Ureter (tissue), 1 donor: ENCODE data around the gene SKOR2. TPM values are rescaled to one million over a fixed set of nuclear protein-coding genes. Genes with fewer than 3 reads are reported as not detected.

Experiments
- DNase-seq: peaks from one replicate; pipeline ENCODE4 v3.0.0-alpha.2; 2020; ENCODE audit warnings: low spot score
- total RNA-seq: library from RNA; stranded (reverse); gene quantifications from one replicate; pipeline ENCODE4 v1.2.4, GENCODE V29; 2023
- donor health status: DM: yes; HTN: yes; CAD: no.

SKOR2 gene
- total RNA-seq, result not detected

DNA sequence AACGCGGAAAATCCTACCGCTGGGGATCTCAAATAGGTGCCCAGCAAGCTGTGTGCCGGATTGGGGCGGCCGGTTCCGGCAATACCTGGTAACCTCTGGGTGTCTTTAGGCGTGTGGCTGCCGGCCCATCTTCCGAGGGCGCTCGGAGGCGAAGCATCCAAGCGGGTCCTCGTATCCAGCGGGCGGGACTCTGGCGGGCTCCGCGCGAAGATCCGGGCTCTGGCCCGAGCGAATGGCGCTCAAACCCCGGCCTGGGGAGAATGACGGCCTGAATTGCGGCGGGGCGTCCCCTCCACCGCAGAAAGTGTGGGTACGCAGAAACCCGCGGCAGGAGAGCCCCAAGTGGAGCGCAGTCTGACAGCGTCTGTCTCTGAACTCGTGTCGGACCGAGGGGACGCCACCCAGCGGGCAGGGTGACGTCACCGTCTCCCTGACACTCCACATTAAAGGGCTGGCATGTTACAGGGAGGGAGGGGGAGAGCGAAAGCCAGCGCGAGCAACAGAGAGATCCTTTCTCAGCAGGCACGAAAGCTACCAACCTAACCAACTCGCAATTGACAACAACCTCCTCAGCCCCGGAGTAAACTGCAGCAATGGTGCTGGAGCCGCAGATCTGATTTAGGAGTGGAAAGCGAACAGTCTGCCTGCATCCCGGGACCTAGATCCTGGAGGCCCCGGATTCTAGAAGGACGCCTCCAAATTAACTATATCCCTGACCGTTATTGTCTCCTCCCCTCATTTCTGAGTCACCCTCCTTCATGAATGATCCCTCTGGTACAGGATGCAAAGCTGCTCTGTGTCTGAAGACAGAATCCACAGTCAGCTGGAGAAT lies at the start of gene SKOR2:
TSS of gene SKOR2 (minus strand) at position 372 of the 832 bp plus-strand sequence. CDS start 2,477 bp downstream, outside the sequence.
- DNase-seq, result no peak

- DNase-seq, result no peak
Measured at GRCh38 chr18:47296462-47296861, 45.0 kb upstream of the SKOR2 start.

- DNase-seq, result no peak
Measured at GRCh38 chr18:47294801-47295200, 43.3 kb upstream of the SKOR2 start.

DNA sequence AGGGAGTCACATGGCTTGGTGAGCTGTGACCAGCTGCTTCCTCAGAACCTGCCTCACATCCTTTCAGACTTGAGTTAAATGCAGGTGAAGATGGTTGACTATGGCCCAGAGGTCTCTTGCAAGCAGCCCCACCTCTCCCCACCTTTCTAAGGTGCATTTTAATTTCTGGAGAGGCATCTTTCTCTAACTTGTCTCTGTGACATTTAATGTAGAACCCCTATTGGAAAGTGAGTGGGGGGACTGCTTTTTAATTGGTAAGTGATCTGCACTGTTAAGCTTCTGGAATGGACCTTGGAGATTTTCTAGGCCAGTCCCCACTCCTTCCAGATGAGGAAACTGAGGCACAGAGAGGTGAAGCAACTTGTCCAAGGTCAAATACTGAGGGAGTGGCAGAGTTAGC lies 37.3 kb upstream of the SKOR2 start:
- no peak for DNase-seq

DNA sequence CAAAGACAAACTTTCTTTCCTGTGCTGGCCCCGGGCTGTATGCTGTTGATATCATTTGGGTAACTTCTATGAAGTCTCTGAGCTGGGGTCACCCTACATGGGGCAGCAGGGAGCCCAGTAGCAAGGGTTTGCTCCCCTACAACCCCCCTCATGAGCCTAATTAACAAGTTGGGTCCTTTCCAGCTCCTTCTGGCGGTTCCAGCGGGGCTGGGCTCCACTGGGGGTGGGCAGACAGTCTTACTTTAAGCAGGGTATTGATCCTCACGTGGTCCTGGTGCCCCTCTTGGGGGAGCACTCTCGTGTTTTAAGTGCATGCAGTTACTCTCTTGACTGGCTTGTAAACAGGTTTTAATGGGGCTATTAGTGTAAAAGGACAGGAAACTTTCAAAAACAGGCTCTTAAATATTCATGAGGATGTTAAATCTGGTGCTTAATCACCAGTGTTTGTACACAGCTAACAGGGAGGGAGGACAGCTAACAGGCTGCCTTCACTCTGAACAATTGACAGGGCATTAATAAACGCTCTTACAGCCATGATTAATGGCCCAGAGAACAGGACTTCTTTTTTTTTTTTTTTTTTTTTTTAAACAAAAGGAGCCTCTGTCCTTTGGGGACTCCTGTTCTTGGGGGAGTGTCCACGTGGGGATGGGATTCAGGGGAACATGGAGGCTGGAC lies 36.6 kb upstream of the SKOR2 start:
- DNase-seq, result no peak

- DNase-seq, result no peak
Measured at GRCh38 chr18:47286776-47287410, 35.4 kb upstream of the SKOR2 start.

DNA sequence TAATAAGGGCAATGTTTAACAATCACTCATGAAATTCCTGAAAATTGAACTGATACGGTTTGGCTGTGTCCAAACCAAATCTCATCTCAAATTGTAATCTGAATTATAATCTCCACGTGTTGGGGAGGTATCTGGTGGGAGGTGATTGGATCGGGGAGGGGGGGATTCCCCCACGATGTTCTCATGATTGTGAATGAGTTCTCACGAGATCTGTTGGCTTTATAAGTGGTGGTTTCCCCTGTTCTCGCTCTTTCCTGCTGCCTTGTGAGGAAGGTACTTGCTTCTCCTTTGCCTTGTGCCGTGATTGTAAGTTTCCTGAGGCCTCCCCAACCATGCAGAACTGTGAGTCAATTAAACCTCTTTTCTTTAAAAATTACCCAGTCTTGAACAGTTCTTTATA lies 34.0 kb upstream of the SKOR2 start:
- DNase-seq, result no peak

- DNase-seq, result no peak
Measured at GRCh38 chr18:47284721-47285395, 33.4 kb upstream of the SKOR2 start.

- DNase-seq, result no peak
Measured at GRCh38 chr18:47283476-47283875, 32.0 kb upstream of the SKOR2 start.

- no peak for DNase-seq
Measured at GRCh38 chr18:47280121-47280520, 28.7 kb upstream of the SKOR2 start.

DNA sequence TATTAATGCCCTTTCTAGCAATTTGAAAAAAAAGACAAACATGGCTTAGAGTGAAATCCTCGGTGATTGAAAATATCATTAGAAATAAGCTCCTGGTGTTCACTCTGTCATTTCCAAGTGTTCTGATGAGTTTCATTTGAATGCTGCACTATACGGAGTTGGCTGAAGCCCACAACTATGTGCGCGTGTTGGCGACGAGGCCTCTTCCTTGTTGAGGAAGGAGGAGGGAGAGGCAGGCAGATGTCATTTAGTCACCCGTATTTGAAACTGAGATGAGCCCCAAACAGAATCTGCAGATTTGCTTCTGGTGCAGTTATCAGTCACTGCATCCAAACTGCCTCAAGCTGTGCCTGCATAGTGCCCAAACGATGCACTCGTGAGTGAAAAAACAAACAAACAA lies 23.5 kb upstream of the SKOR2 start:
- no peak for DNase-seq

GRCh38 chr18:47265197-47265596 lies 13.7 kb upstream of the SKOR2 start:
- no peak for DNase-seq

DNA sequence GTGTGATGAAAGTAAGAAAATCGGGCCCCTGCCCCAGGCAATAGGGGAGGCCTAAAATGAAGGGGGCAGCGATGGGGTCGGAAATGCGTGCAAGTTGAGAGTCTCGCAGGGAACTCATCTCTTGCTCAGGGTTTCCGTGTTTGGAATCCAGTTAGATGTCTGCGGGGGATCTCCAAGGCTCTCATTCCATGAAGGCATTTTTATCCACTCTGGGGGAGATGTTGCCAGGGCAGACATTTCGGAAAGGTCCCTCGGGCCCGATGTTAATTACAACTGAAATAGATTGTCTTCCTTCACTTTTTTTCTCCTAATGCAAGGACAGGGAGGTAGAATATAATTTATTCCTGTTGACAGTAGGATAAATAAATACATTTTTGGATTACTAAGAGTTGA lies 12.8 kb upstream of the SKOR2 start:
- DNase-seq, result no peak

DNA sequence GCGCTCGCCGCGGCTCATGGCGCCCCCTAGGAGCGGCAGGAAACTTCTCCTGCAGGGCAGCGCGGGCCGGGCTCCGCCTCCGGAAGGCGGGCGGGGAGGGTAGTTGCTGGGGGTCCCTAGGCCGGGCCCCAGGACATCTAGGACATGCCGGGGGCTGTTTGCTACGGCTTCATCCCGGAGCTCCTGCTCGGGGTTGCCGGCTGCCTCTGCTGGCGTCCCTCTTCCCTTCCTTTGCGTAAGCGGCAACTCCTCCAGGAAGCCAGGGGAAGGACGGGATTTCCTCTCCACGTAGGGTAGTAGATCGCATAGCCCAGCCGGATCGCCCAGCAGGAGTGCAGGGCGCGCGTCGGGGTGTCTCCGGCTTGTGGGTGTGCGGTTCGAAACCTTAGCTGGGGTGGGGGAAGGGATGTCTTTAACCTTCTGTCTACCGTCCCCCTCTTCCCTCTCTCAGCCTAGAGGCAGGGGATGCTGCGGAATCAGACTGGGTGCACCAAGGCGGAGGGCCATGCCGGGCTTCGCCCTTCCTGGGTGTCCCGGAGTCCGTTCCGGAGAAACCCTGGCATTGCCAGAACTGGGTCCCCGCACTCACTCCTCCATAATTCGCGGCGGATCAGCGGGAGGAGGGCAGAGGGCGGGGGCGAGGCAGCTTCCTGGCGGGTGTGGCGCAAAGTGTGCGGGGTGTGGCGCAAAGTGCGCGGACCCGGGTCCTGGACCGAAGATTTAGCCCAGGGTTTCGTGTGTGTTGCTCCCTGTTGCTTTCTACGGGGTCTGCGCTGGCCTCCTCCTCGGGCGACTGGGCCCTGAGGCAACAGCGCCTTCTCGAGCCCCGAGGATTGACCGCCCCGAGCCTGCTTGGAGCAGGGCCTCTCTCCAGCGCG lies 12.2 kb upstream of the SKOR2 start:
- DNase-seq, result no peak

DNA sequence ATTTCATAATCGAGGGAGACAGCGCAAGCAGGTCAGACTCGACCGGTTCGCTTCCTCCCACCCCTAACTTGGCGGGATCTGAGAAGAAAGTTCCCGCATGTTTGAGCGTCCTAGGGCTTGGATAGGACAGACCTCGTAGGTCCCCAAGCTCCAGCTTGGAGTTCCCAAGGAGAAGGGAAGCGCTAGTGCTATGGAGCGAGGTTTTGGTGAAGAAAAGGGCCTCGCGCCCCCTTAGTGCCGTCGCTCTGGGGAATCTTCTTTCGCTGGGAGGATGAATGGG lies 11.6 kb upstream of the SKOR2 start:
- DNase-seq, result no peak

- no peak for DNase-seq
Measured at GRCh38 chr18:47262301-47263149, 11.1 kb upstream of the SKOR2 start.

DNA sequence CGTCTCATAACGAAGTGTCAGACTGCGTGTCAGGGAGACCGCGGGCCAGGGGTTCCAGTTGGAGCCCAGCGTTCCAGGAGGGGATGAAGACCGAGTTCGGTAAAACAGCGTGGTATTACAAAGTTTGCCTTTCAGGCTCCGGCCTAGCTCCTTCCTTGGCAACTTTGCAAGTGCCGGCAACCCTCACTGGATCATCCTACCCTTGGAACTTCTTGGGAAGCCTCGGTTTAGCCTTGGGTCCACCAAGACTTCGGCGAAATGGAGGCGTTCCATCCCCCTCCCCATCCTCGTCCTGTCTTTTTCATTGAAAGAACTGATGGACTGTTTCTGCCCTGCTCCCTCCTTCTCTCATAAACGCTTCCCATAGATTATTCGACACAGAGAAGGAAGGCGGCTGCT lies 10.4 kb upstream of the SKOR2 start:
- no peak for DNase-seq

DNA sequence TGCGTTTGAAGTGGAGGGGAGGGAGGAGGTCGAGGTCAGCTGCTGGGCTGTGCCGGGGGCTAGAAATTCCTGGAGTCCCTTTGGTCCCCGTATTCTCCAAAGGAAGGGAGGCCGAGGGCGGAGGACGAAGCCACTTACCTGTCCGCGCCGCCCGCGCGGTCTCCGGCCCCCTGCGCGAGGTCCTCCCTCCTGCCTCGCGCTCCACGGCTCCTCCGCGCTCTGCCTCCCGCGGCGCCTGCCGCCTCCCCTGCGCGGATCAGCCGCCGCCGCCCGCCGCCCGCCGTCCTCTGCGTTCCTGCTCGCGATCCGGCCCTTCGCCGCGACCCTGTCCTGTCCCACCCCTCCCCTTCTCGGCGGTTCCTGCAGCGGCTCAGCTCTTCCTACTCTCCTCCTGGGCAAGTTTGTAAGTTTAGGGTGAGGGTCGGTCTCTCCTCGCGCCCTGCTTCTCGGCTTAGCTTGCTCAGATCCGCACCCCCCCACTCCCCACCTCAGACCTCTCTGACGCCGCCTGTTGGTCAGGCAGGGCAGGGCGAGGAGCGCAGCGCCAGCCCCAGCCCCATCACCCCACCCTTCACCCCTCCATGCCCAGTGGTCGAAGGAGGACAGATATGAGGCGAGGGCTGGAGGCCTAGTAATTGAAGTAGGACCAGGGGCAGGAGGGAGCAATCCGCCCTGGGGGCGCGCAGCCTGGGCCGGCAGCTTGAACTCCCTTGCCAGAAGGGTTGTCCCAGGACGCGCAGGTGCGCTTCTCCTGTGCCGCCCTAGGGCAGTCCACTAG lies 9.7 kb upstream of the SKOR2 start:
- DNase-seq, result no peak

DNA sequence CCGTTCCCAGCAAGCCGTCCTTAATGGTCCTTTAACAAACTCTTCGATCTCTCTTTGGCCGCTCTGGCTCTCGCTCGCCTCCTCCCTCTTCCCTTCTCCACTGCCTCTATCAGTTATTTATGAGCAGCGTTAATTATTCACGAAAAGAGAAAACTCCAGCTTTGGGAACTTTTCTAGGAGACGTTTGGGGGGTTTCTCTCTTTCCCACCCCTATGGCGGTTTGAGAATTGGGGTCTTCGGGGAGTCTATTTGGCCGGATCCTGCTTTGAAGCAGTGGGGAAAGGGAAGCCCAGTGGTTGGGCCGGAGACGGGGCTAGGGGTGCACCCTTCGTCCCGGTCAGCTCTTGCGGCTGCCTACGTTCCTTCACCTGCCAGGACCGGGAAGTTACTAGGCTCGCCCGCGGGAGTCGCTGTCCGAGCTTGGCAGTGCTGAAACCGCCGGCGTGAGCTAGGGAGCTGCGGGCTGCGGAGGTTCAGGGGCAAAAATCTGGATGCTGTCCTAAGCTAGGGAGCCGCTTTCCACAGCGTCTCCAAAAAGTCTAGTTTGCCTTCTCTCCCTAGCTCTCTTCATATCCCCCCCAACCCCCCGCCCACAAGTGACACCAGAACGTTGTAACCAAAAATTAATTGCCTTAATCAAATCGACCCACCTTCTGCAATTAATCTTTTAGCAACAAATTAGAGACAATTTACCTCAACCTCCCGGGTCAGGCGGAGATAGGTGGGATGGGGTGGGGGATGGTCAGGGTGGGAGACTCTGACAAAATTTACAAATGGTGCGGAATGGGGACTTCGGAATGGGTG lies 8.9 kb upstream of the SKOR2 start:
- DNase-seq, result no peak
